ENCODE measurements around the gene CDC14B. TPM values are rescaled to one million over a fixed set of nuclear protein-coding genes. Genes with fewer than 3 reads are reported as not detected.

Gene CDC14B
- total RNA-seq, 1 donor from 2014 or later, result 53.2 TPM

DNA sequence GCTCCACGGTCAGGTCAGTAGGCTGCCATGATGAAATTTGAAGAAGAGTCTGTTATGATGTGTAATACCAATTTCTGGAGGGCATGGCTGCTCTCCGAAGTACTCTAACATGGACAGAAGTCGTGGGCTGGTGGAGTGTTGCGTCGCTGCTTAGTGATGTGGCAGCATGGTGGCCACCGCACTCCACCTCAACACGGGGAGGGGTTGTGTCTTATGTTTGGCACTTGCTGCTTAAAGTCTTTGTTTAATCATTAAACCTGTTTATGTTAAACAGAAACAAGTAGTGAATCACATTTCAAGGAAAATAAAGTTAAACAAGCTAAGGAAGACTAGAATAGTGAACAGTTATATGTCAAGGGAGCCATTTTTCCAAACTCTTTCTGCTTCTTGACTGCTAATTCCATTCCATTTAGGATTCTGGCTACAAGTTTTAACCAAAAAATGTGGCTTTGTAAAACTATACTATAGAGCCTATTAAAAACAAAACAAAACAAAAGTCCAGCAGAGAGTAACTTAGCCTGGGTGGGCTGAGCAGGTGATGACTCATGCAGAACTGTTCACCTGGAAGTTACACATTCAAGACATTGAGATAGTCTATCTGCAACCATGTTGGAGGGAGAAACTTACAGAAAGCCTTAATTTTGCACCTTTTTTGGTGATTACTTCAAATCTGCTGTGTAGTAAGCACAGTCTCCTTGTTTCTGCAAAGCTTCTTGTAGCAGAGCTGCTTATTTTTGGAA, 160.2 kb downstream of the CDC14B start:
- Mint-ChIP-seq H3K9me3 (ENCODE audit: low read depth) (no peaks in the 10 kb centered on the region), H3K4me3 (ENCODE audit: low read depth) (no peak overlapping the region), H3K27ac (no peak overlapping the region), H3K27me3 (no peaks in the 10 kb centered on the region), H3K36me3 (ENCODE audit: insufficient read depth) (peaks cover 5% of the 10 kb centered on the region), H3K4me1 (ENCODE audit: low read depth) (no peaks in the 10 kb centered on the region)
- TF ChIP-seq, protein P1, sequence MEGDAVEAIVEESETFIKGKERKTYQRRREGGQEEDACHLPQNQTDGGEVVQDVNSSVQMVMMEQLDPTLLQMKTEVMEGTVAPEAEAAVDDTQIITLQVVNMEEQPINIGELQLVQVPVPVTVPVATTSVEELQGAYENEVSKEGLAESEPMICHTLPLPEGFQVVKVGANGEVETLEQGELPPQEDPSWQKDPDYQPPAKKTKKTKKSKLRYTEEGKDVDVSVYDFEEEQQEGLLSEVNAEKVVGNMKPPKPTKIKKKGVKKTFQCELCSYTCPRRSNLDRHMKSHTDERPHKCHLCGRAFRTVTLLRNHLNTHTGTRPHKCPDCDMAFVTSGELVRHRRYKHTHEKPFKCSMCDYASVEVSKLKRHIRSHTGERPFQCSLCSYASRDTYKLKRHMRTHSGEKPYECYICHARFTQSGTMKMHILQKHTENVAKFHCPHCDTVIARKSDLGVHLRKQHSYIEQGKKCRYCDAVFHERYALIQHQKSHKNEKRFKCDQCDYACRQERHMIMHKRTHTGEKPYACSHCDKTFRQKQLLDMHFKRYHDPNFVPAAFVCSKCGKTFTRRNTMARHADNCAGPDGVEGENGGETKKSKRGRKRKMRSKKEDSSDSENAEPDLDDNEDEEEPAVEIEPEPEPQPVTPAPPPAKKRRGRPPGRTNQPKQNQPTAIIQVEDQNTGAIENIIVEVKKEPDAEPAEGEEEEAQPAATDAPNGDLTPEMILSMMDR (IDR thresholded peaks at IDR 0.05; ENCODE audit: unreplicated experiment), result no peak
- DNase-seq (ENCODE audit: low spot score, unreplicated experiment), result no peak

DNA sequence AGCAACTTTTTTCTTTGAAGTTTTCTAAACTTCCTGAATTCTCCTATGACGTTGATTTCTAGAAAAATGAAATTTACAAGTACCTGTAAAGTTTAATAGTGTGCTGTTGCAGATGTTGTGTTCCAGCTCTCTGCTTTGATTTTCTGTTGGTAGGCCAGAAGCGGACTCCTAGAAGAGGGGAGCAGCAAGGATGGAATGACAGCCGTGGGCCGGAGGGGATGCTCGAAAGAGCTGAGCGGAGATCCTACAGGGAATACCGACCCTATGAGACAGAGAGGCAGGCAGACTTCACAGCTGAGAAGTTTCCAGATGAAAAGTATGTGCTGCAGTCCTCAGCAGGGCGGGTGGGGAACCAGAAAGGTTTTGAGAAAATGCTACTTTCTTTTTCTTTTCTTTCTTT, 161.4 kb downstream of the CDC14B start:
- DNase-seq (ENCODE audit: low spot score, unreplicated experiment), result no peak
- Mint-ChIP-seq H3K36me3 (ENCODE audit: insufficient read depth) (peaks cover 5% of the 10 kb centered on the region), H3K27ac (no peak overlapping the region), H3K4me3 (ENCODE audit: low read depth) (no peak overlapping the region), H3K4me1 (ENCODE audit: low read depth) (peaks cover 2% of the 10 kb centered on the region), H3K27me3 (no peaks in the 10 kb centered on the region), H3K9me3 (ENCODE audit: low read depth) (no peaks in the 10 kb centered on the region)
- TF ChIP-seq, protein P1 (IDR thresholded peaks at IDR 0.05; ENCODE audit: unreplicated experiment), result no peak

DNA sequence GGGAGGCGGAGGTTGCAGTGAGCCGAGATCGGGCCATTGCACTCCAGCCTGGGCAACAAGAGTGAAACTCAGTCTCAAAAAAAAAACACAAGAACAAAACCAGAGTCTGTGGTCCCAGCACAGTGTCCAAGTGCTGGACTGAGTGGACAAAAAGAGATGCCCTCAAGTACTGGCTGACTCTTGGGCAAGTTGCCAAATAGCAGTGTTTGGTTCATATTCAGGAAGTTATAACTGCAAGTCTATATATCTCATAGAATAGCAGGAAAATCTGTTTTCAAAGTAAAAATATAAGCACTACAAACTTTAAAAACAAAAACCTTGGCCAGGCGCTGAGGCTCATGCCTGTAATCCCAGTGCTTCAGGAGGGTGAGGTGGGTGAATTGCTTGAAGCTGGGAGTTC, 162.4 kb downstream of the CDC14B start:
- no peaks in the 10 kb centered on the region for H3K27me3 Mint-ChIP-seq
- H3K4me3 Mint-ChIP-seq (ENCODE audit: low read depth), result no peak overlapping the region
- DNase-seq (ENCODE audit: low spot score, unreplicated experiment), result no peak
- TF ChIP-seq, protein P1 (IDR thresholded peaks at IDR 0.05; ENCODE audit: unreplicated experiment), result no peak
- H3K4me1 Mint-ChIP-seq (ENCODE audit: low read depth), result peaks cover 2% of the 10 kb centered on the region
- H3K9me3 Mint-ChIP-seq (ENCODE audit: low read depth), result no peaks in the 10 kb centered on the region
- H3K36me3 Mint-ChIP-seq (ENCODE audit: insufficient read depth), result peaks cover 5% of the 10 kb centered on the region
- no peak overlapping the region for H3K27ac Mint-ChIP-seq

DNA sequence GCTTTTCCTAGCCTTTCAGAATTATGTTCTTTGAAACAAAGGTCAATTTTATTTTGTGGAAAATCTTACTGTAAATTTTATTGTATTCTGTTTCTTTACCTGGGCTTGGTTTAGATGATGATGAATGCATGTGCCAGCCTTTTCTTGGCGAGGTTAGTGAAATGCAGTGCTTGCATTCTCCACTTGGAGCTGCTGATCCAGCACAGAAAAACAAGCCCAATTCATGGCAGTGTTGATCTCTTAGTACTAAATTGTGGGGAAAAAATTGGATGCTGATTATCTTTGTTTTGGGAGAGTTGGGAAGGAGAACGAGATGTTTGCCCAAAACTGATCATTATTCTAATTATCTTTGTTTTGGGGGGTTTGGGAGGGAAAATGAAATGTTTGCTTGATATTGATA, 166.0 kb downstream of the CDC14B start:
- TF ChIP-seq, protein P1 (IDR thresholded peaks at IDR 0.05; ENCODE audit: unreplicated experiment), result peak; percentile 53
- Mint-ChIP-seq H3K27ac (no peak overlapping the region), H3K9me3 (ENCODE audit: low read depth) (no peaks in the 10 kb centered on the region), H3K4me3 (ENCODE audit: low read depth) (no peak overlapping the region), H3K27me3 (peaks cover 10% of the 10 kb centered on the region), H3K4me1 (ENCODE audit: low read depth) (peaks cover 12% of the 10 kb centered on the region), H3K36me3 (ENCODE audit: insufficient read depth) (peaks cover 2% of the 10 kb centered on the region)
- DNase-seq (ENCODE audit: low spot score, unreplicated experiment), result no peak

DNA sequence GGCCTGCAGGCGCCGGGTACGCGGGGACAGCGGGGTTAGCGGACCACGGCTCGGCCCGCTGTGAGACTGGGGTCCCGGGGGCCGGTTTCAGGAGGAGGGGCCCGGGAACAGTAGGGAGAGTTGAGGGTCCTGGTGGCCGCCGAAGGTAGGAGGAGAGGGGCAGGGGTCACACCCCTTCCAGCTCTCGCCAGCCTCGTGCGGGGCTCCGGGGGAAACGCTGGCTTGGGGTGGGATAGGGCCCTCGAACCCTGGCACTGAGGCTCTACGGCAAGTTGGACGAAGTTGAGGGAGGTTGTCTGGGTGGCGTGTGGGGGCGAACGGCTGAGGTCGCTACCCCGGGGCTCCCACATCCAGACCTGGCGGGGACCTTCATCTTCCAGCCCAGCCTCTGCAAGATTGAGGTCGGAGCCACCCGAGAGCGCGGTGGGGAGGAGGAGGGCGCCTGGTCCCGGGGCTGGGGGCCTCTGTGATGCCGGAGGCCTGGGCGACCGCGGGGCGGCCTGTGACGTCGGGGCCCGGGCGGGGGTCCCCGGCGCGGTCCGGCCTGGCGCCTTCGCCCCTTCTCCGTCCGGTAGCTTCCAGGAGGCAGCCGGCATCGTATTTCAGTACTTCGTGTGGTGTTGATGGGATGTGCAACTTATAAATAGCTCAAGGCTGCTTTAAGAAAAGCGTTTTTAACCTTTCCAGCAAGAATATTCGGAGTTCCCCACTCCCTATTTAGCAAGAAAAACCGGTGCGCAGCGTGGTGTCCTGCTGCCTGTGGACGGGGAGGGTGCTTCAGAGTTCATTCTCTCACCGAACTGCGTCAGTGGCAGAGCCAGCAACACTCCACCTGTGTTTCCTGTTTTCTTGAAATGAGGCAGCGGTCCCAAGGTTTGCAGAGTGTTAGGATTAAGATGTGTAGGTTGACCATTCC, 168.8 kb downstream of the CDC14B start:
- Mint-ChIP-seq H3K36me3 (ENCODE audit: insufficient read depth) (no peaks in the 10 kb centered on the region), H3K4me3 (ENCODE audit: low read depth) (peak overlapping the region; percentile 85), H3K9me3 (ENCODE audit: low read depth) (no peaks in the 10 kb centered on the region), H3K27me3 (peaks cover 26% of the 10 kb centered on the region), H3K4me1 (ENCODE audit: low read depth) (peaks cover 12% of the 10 kb centered on the region), H3K27ac (peak overlapping the region; percentile 87)
- peak; percentile 22 for DNase-seq (ENCODE audit: low spot score, unreplicated experiment)
- TF ChIP-seq, protein P1 (IDR thresholded peaks at IDR 0.05; ENCODE audit: unreplicated experiment), result peak; percentile 13

All from progenitor cell of endocrine pancreas (in vitro differentiated cells).